ENCODE data around the gene NRXN3. TPM values are rescaled to one million over a fixed set of nuclear protein-coding genes. Genes with fewer than 3 reads are reported as not detected.

Gene NRXN3
- total and polyA plus RNA-seq, 11 donors, result 0.19 to 2.2 (median 1.1) TPM

DNA sequence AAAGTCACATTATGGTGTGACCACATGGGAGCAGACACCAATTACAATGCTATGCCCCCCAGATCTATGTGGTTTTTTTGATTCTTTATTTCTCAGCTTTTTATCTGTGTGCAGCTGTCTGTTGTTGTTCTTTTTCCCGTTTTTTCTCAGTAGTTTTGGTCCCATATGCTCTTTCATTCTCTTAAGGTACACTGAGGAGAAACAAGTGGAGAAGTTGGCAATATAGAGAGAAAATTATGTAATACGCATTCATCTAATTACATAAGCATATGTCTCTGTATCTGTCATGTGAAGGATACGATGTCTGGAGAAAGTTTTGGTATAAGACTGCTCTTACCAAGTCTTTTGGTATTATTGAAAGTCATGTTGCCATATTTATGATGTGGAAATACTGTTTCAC, 819.0 kb downstream of the NRXN3 start:
- ATAC-seq (no peak), DNase-seq (no peak)
- H3K27me3 ChIP-seq, result no peaks in the 10 kb centered on the region
- no peak overlapping the region for H3K4me3 ChIP-seq
- intact Hi-C loops (cut with DNase I), result no loop called here
- TF ChIP-seq, protein P1, sequence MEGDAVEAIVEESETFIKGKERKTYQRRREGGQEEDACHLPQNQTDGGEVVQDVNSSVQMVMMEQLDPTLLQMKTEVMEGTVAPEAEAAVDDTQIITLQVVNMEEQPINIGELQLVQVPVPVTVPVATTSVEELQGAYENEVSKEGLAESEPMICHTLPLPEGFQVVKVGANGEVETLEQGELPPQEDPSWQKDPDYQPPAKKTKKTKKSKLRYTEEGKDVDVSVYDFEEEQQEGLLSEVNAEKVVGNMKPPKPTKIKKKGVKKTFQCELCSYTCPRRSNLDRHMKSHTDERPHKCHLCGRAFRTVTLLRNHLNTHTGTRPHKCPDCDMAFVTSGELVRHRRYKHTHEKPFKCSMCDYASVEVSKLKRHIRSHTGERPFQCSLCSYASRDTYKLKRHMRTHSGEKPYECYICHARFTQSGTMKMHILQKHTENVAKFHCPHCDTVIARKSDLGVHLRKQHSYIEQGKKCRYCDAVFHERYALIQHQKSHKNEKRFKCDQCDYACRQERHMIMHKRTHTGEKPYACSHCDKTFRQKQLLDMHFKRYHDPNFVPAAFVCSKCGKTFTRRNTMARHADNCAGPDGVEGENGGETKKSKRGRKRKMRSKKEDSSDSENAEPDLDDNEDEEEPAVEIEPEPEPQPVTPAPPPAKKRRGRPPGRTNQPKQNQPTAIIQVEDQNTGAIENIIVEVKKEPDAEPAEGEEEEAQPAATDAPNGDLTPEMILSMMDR (IDR thresholded peaks at IDR 0.05), result no peak
- no peak for TF ChIP-seq POLR2A (IDR thresholded peaks at IDR 0.05)
- 59 to 72% (median 60%) methylated on average over 3 of the region's 3 CpGs for WGBS, 4 donors
- H3K9me3 ChIP-seq, result no peaks in the 10 kb centered on the region
- no peaks in the 10 kb centered on the region for H3K36me3 ChIP-seq
- H3K4me1 ChIP-seq, result no peaks in the 10 kb centered on the region
- no peak overlapping the region for H3K27ac ChIP-seq

GRCh38 chr14:78992867-78993266, 822.7 kb downstream of the NRXN3 start:
- Histone ChIP-seq H3K36me3 (no peaks in the 10 kb centered on the region), H3K27ac (no peak overlapping the region), H3K4me3 (no peak overlapping the region), H3K4me1 (no peaks in the 10 kb centered on the region), H3K27me3 (no peaks in the 10 kb centered on the region), H3K9me3 (no peaks in the 10 kb centered on the region)
- no peak for DNase-seq
- no peak for ATAC-seq
- intact Hi-C loops (cut with DNase I), result no loop called here
- TF ChIP-seq POLR2A (IDR thresholded peaks at IDR 0.05), result no peak
- TF ChIP-seq, protein P1 (IDR thresholded peaks at IDR 0.05), result no peak
- WGBS, 4 donors, result 79 to 90% (median 88%) methylated on average over 1 to 2 of the region's 2 CpGs

DNA sequence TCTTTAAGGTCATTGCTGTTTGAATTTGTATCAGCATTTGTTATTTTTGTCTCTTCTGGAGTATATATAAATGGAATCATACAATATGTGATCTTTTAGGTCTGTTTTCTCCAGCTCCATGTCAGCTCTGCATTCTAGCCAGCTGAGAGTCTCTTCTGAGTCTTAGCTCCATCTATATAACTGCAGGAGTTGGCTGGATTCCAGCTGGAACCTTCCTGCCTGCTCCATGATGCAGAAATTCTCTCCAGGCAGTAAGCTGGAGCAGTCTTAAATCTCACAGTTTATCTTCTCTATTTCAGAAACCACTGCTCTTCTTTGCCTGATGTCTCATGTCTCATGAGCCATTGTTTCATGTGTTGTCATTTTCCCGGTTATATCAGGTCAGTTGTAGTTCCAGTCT, 827.6 kb downstream of the NRXN3 start:
- peaks cover 0 to 7% (median 0%) of the 10 kb centered on the region in 9 donors for H3K27me3 ChIP-seq
- no peaks in the 10 kb centered on the region for H3K9me3 ChIP-seq
- H3K27ac ChIP-seq, result no peak overlapping the region
- no peaks in the 10 kb centered on the region for H3K4me1 ChIP-seq
- ATAC-seq (no peak), DNase-seq (peak in 1 of 5 donors; percentile 11)
- no peak overlapping the region for H3K4me3 ChIP-seq
- TF ChIP-seq POLR2A (IDR thresholded peaks at IDR 0.05), result no peak
- TF ChIP-seq, protein P1 (IDR thresholded peaks at IDR 0.05), result no peak
- intact Hi-C loops (cut with DNase I), result no loop called here
- WGBS, 4 donors, result 56 to 82% (median 65%) methylated on average over 1 of the region's 1 CpG
- no peaks in the 10 kb centered on the region for H3K36me3 ChIP-seq

- ATAC-seq (no peak), DNase-seq (no peak)
- no peaks in the 10 kb centered on the region for H3K36me3 ChIP-seq
- H3K4me1 ChIP-seq, result no peaks in the 10 kb centered on the region
- H3K27me3 ChIP-seq, result no peaks in the 10 kb centered on the region
- no peaks in the 10 kb centered on the region for H3K9me3 ChIP-seq
- intact Hi-C loops (cut with DNase I), result no loop called here
- H3K4me3 ChIP-seq, result no peak overlapping the region
- TF ChIP-seq, protein P1 (IDR thresholded peaks at IDR 0.05), result no peak
- no peak for TF ChIP-seq POLR2A (IDR thresholded peaks at IDR 0.05)
- 83 to 87% (median 86%) methylated on average over 2 of the region's 2 CpGs for WGBS, 4 donors
- no peak overlapping the region for H3K27ac ChIP-seq
Measured at GRCh38 chr14:79009286-79009685, 839.1 kb downstream of the NRXN3 start.

Measured in heart left ventricle (tissue), 16 donors.